ENCODE results near the gene EWSR1.

DNA sequence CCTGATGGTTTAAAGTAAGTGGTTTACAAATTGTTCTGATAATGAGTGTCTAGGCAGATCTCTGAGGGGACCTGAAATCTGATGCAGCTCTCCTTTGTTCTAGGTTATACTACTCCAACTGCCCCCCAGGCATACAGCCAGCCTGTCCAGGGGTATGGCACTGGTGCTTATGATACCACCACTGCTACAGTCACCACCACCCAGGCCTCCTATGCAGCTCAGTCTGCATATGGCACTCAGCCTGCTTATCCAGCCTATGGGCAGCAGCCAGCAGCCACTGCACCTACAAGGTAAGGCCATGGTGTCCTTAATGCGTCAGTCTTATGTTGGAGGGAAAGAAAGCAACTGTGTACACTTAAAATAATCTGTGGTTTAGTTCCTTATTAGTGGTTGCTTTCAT, 9.9 kb downstream of the EWSR1 start:
- TF ChIP-seq EZH2 (IDR thresholded peaks at IDR 0.05; ENCODE audit: insufficient read depth, poor library complexity, severe bottlenecking) (no peak), EZH2phosphoT487 (IDR thresholded peaks at IDR 0.05; ENCODE audit: insufficient read depth, low read depth) (no peak)

Measured in GM23248 (cell line).